NCI-H1092 treated with DMSO at 0.1 percent for 48 hours (cell line): ENCODE data around the gene PTGES3.
"Not testable (repeated sequence)": the region's sequence is repeated elsewhere in the genome, so short reads cannot be mapped to it uniquely, and the experiment has no call there.

ENCODE experiments used
- DNase-seq: peaks from one replicate; lab custom pipeline; 2025; lab: John Stamatoyannopoulos, UW

Gene PTGES3

GRCh38 chr12:56657416-56658379 lies 30.4 kb downstream of the PTGES3 start:
- no peak for DNase-seq

GRCh38 chr12:56653781-56654180 lies 34.3 kb downstream of the PTGES3 start:
- DNase-seq = not testable (repeated sequence)

DNA sequence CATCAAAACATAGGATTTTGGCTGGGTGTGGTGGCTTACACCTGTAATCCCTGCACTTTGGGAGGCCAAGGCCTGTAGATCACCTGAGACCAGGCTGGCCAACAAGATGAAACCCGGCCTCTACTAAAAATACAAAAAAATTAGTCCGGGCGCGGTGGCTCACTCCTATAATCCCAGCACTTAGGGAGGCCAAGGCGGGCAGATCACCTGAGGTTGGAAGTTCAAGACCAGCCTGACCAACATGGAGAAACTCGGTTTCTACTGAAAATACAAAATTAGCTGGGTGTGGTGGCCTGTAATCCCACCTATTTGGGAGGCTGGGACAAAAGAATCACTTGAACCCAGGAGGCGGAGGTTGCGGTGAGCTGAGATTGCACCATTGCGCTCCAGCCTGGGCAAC lies 40.1 kb downstream of the PTGES3 start:
- not testable (repeated sequence) for DNase-seq

DNA sequence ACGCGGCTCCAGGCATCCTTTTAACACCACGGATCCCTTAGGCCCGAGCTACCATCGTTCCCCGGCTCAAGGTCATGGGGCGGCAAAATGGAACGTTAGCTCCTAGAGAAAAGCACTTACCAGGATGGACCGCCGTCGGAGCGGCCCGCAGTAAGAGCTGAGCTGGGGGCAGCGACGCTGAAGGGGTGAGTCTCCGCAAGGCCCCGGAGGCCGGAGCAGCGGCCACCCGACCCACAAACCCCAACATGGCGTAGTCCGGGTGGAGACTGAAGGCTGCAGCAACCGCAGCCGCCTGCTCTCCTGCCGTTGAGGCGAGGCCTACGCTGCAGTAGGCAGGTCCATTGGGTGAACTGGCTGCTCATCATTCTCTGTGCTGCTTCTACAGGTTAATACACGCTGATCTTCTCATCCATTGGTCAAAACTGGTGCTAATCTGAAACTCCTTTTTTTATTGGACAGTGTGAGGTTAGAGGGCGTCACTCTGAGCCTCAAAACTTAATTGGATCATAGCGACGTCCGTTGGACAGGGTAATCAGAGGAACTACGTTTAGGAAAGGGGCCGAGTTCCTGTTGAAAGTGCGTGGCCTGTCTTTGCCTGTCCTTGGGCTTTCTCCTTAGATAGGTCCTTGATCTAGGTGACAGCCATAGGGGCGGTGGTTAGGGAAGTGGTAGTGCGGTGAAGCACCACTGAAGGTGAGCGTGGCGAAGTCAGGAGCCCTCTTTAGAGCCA lies 42.2 kb downstream of the PTGES3 start, which contains the start of gene ATP5F1B:
TSS of gene ATP5F1B (minus strand) at position 268 of the 730 bp plus-strand sequence. CDS start at position 247, 21 bp downstream.
- DNase-seq = peak; percentile 98

GRCh38 chr12:56645201-56645716 lies 42.8 kb downstream of the PTGES3 start:
- DNase-seq = peak; percentile 18

- no peak for DNase-seq
These were observed 43.4 kb downstream of the PTGES3 start for GRCh38 chr12:56644654-56645053.

- DNase-seq = no peak
These were observed 46.9 kb downstream of the PTGES3 start for GRCh38 chr12:56641219-56641618.

DNA sequence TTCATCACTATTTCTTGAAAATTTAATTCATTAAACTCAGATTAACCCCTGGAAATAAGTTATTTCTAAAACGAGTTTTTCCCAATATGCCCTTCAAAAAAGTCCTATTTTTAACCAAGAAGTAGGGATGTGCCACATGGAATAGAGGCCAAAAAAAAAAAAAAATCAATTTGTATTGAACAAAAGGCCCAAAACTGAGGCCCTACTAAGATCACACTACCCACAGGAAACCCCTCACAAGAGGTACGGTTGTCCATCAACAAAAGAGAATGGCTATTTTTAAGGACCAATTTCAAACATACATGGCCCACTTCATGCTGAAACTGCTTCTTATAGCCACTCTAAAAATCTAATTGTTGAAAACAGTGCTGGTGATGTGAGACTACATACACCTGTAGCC lies 50.5 kb downstream of the PTGES3 start:
- no peak for DNase-seq

DNA sequence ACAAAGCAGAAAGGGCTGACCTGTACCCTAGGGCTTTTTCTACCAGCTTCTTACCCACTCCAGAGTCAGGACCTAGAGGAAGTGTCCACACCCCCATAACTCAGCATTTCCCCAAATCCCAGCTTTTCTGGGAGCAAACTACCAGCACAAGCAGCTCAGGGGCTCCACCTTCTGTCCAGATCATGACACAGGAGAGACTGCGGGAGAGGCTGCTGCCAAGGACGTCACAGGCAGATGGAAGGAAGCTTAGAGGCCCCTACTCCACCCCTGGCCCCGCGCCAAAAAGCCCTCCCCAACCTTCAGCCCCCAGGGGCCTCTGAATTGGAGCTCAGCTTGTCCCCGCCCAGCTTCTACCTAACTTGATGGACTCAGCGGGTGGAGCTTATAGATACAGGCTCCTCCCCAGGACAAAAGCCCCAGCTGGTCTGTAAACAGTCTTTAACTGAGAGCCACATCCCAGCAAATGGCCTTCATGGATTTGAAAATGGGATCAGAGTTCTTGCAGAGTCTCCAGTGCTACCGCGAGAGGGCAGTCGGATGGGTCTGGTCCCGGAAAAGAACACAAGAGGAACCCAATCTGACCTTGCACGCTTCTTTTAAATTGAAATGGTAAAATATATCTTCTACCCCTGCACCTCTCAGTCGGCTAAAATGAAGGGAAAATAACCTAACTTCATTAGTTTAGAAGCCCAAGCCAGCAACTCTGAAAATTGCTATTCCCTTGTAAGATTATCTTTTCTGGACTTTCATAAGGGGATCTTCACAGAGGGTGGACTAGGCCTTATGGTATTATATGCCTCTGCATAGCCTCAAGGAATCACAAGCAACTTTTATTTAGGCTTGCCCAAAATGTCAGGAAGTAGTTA lies 51.2 kb downstream of the PTGES3 start:
- DNase-seq = peak; percentile 96

DNA sequence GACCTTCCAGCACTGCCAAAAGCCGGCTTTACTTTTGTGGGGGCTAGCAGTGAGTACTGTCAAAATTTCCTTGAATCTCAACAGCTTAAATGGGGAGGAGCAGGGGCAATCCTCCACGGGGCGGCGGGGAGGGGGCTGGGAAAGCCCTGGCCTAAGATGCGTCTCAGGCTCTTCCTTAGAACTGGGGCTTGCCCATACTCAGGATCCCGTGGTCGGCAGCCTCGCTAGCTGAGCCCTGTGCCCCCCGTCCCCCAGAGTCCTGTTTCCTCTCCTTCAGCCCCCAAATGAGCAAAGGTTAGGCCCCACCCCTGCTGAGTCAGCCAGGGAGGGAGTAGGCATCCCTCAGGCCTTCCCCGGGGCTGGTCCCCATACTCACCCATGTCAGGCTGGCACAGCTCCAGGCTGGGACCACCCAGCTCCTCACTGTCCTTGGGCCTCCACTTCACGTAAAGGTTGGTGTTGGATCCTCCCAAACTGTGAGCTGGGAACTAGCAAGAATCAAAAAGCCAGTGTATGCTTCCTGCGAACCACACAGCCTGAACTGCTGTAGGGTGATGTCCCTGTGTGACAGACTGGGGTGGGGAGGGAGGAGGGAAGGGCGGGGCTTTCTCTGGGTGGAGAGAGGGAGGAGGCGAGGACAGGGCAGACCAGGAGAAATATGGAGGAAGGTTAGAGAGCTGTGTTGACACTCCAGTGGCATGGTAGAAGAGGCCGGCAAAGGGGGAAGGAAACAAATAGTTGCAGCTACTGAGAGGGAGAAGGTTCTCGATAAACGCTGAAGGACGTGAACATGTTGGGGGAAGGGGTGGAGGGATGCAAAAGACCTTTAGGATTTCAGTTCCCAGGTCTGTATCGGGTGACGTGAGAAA lies 52.0 kb downstream of the PTGES3 start:
- DNase-seq = peak; percentile 70

DNA sequence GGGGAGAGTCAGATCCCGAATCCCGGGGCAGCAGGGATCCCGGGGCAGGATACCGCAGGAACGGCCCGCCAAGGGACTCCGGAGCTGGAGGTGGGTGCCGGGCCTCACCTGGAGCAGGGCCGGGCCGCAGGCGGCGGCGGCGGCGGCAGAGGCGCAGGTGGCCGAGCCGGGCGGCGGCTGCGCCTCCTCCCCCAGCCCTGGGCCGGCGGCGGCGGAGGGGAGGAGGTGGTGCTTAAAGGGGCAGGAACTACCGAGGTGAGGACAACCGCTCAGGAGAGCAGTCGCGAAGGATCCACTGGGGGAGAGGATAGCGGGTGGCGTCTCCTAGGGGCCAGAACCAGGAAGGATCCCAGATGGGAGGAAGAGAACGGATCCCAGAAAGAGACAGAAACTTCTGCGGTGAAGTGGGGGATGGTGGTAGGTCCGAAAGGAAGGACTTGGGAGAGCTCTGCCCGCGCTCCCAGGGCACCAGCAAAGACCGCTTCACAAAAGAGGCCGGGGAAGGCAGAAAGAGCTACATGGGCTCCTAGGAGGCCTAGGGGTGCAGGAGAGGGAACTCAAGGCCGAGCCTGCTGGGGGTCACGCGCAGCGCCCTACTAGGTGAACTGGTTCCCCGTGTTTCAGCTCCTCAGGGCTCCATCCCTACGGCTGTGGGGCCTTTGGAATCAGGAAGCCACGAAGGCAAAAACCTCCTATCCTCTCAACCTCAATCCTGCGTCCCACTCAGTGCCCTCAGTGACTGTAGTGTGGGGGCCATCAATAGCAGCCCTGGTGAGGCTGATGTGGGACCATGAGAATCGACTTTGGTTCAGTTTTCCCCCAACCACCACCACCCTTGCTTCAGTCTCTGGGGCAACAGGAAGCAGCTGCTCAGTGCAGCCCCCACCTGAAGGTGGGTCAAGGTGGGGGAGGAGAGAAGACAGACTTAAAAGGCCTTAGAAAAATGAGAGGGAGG lies 53.0 kb downstream of the PTGES3 start:
- peak; percentile 43 for DNase-seq

DNA sequence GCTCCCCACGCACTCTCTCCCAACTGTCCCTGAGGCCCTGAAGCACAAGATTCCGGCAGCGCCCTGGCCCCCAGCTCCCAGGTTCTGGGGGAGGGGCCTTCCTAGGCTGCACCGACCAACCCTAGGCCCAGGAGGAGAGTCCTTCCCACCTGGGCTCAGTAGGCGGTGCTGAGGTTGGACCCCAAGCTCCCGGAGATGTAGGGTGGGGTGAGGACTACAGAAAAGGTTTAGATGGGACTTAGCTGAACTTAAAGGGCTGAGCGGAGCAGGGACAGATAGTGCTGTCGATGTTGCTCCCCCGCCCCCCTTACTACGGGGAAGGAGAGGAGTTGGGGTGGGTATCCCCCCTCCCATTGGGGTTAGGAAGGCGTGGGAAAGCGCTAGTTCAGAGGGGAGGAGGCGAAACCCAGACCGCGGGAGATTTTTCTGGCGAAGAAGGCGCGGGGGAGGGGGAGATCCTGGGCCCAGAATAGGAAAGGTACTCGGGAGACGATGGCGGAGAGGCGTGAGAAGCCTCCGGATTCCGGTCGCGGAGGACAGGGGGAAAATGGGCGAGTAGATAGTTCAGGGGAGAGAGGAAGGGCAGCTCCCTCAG lies 53.7 kb downstream of the PTGES3 start:
- DNase-seq = no peak

DNA sequence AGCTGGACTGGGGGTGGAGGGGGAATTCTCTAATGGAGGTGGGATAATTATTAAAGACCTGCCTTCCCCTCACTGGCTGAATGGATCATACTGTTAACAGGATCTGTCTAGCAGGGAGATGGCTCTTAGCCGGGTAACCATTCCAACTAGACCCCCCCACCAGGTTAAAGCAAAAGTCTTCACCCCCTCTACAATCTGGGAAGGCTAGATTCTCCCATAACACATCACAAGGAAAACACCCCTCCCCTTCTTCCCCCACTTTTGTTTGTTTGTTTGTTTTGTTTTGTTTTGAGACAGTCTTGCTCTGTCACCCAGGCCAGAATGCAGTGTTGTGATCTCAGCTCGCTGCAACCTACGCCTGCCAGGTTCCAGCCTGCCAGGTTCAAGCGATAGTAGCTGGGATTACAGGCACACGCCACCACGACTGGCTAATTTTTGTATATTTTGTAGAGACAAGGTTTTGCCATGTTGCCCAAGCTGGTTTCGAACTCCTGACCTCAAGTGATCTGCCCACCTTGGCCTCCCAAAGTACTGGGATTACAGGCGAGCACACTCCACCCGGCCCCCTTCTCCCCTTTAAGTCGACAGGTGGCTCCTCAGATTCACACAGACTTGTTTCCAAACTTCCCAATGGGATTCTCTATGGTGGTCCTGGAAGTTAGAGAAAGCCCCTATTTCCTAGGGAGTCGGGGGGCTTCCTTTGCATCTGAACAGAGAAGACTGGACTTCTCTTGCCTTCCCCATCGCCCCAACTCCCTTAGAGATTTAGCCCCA lies 54.4 kb downstream of the PTGES3 start:
- no peak for DNase-seq

DNA sequence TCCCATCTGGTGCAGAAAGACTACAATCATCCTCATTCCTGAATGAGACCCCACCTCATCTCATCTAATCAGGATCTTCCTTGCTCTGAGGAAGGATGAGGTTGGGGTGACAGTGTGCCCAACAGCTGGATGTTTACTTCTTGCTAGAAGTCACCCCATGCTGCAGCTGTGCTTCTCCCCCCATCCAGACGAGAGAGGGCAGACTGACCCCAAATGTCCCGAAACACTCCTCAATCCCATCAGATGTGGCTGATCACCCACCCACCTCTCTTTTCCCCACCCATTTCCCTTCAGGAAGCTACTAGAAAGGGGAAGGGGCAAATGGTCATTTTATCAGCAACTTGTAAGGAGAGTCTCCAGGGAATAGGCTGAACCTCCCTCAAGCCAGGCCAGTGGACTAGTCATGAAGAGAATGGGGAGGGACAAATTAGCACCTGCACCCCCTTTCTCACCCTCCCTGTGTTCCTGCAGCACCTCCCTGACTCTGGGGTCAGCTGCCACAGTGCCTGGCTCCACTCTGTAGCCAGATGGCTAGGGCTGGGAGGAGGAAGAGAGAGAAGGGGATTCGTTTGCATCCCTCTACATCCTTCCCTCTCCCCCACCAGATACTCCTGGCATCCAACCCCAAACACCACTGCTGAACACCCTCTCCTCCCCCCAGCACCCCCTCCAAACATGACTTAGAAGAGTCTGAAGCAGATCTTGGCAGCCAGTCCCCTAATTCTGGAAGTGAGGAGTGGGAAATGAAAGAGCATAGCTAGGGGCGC lies 55.2 kb downstream of the PTGES3 start:
- no peak for DNase-seq

- peak; percentile 1 for DNase-seq
These were observed 56.0 kb downstream of the PTGES3 start for GRCh38 chr12:56631790-56632700.

GRCh38 chr12:56630180-56630632 lies 57.9 kb downstream of the PTGES3 start, which contains the start of gene BAZ2A:
BAZ2A (minus strand) TSS chr12:56630326; CDS start chr12:56617530, 12,796 bp downstream.
- DNase-seq = peak; percentile 54
